ENCODE results near the gene COL27A1.

COL27A1 gene

DNA sequence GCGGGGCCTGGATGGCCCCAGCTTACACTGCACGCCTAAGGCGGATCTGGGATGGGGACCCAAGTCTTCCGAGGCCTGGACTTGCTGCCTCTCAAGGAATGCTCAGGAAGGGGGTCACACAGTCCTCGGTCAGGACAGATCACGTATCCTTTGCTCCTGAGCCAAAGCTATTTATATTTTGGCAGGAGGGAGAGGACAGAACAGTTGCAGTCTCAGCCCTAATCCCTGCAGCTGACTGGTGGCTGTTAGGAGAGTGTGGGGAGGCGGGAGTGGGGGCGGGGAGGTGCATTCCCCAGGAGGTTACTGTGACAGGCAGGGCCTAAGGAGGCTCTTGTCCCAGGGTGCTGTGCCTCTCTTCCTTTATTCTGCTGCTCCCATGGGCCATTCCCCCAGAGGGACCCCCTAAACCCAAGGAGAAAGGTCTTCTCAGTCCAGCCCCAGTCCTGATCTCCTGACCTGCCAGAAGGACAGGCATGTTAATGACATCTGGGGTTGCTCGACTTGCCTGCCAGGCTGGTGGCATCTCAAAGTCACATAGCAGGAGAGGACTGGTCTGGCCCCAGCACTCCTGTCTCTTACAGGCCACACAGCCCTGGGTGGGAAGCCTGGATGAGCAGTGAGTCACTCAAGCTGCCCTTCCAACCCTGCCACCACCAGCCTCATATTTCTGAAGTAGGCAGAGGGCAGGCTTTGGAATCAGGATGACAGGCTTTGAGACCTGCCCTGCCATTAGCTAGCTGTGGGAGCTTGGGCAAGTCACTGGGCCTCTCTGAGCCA, 51.9 kb downstream of the COL27A1 start:
- in situ Hi-C loops (cut with MboI; ENCODE audit: low sequenced_read_pairs, unreplicated experiment) = no loop called here
- DNase-seq (ENCODE audit: low spot score) = no peak
- TF ChIP-seq, protein P1, sequence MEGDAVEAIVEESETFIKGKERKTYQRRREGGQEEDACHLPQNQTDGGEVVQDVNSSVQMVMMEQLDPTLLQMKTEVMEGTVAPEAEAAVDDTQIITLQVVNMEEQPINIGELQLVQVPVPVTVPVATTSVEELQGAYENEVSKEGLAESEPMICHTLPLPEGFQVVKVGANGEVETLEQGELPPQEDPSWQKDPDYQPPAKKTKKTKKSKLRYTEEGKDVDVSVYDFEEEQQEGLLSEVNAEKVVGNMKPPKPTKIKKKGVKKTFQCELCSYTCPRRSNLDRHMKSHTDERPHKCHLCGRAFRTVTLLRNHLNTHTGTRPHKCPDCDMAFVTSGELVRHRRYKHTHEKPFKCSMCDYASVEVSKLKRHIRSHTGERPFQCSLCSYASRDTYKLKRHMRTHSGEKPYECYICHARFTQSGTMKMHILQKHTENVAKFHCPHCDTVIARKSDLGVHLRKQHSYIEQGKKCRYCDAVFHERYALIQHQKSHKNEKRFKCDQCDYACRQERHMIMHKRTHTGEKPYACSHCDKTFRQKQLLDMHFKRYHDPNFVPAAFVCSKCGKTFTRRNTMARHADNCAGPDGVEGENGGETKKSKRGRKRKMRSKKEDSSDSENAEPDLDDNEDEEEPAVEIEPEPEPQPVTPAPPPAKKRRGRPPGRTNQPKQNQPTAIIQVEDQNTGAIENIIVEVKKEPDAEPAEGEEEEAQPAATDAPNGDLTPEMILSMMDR (IDR thresholded peaks at IDR 0.05; ENCODE audit: borderline replicate concordance, control extremely low read depth, extremely low read depth, insufficient read depth, missing control alignments) = no peak

GRCh38 chr9:114207845-114208244, 52.5 kb downstream of the COL27A1 start:
- in situ Hi-C loops (cut with MboI; ENCODE audit: low sequenced_read_pairs, unreplicated experiment) = no loop called here
- DNase-seq (ENCODE audit: low spot score) = no peak
- TF ChIP-seq, protein P1 (IDR thresholded peaks at IDR 0.05; ENCODE audit: borderline replicate concordance, control extremely low read depth, extremely low read depth, insufficient read depth, missing control alignments) = no peak

- DNase-seq (ENCODE audit: low spot score) = no peak
- in situ Hi-C loops (cut with MboI; ENCODE audit: low sequenced_read_pairs, unreplicated experiment) = no loop called here
- TF ChIP-seq, protein P1 (IDR thresholded peaks at IDR 0.05; ENCODE audit: borderline replicate concordance, control extremely low read depth, extremely low read depth, insufficient read depth, missing control alignments) = no peak
These were observed 53.8 kb downstream of the COL27A1 start for GRCh38 chr9:114209151-114209550.

DNA sequence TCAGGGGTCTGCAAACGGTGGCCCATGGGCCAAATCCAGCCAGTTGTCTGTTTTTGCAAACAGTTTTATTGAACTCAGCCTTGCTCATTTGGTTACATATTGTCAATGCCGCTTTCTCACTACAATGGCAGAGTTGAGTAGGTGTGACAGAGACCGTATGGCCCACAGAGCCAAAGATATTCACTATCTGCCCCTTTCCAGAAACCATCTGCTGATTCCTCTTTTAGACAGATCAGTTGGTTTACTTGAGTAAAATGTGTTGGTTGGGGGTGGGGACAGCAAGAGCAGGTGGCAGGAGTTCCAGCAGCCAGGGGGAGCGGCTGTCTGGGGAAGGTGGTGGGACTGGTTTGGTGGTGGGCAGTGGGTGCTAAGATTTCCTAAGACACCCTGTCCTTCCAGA, 54.8 kb downstream of the COL27A1 start:
- DNase-seq (ENCODE audit: low spot score) = no peak
- in situ Hi-C loops (cut with MboI; ENCODE audit: low sequenced_read_pairs, unreplicated experiment) = no loop called here
- TF ChIP-seq, protein P1 (IDR thresholded peaks at IDR 0.05; ENCODE audit: borderline replicate concordance, control extremely low read depth, extremely low read depth, insufficient read depth, missing control alignments) = no peak

- DNase-seq (ENCODE audit: low spot score) = no peak
- in situ Hi-C loops (cut with MboI; ENCODE audit: low sequenced_read_pairs, unreplicated experiment) = no loop called here
- TF ChIP-seq, protein P1 (IDR thresholded peaks at IDR 0.05; ENCODE audit: borderline replicate concordance, control extremely low read depth, extremely low read depth, insufficient read depth, missing control alignments) = no peak
These were observed 55.4 kb downstream of the COL27A1 start for GRCh38 chr9:114210691-114211276.

GRCh38 chr9:114212826-114213225, 57.5 kb downstream of the COL27A1 start:
- TF ChIP-seq, protein P1 (IDR thresholded peaks at IDR 0.05; ENCODE audit: borderline replicate concordance, control extremely low read depth, extremely low read depth, insufficient read depth, missing control alignments) = no peak
- in situ Hi-C loops (cut with MboI; ENCODE audit: low sequenced_read_pairs, unreplicated experiment) = no loop called here
- DNase-seq (ENCODE audit: low spot score) = no peak
